Heart left ventricle (tissue), 16 donors: ENCODE data around the gene SRY. TPM values are rescaled to one million over a fixed set of nuclear protein-coding genes. Genes with fewer than 3 reads are reported as not detected.
"Not testable (repeated sequence)": the region's sequence is repeated elsewhere in the genome, so short reads cannot be mapped to it uniquely, and the experiment has no call there.

Experiments
- ATAC-seq, 4 donors: fragments of 200-7000 bp; cut with Tn5 transposase; one replicate each; pipeline ENCODE4 v1.9.1; 2020 to 2022; ENCODE audit warnings: moderate library complexity in 4 of 4, mild to moderate bottlenecking in 3 of 4, moderate number of reproducible peaks in 1 of 4
- DNase-seq, 5 donors: peaks; one replicate each; pipeline ENCODE4 v3.0.0-alpha.2; 2020
- H3K27ac ChIP-seq, 12 donors: fragments of 200-600 bp; sonication (generic) in 4 of 12; one replicate each; pipeline versions ENCODE4 v1.5.0 to v1.8.0; 2016 to 2022; ENCODE audit warnings: mild to moderate bottlenecking in 2 of 12
- H3K27me3 ChIP-seq, 9 donors: fragments of 200-600 bp; sonication (generic) in 2 of 9; one replicate each; pipeline versions ENCODE4 v1.5.1 to v1.8.0; 2016 to 2022; ENCODE audit warnings: mild to moderate bottlenecking in 3 of 9
- H3K36me3 ChIP-seq, 9 donors: fragments of 200-600 bp; sonication (generic) in 2 of 9; one replicate each; pipeline versions ENCODE4 v1.5.0 to v1.8.0; 2018 to 2022; ENCODE audit warnings: mild to moderate bottlenecking in 2 of 9
- H3K4me1 ChIP-seq, 12 donors: fragments of 200-600 bp; sonication (generic) in 4 of 12; one replicate each; pipeline versions ENCODE4 v1.5.0 to v1.8.0; 2016 to 2022; ENCODE audit warnings: mild to moderate bottlenecking in 3 of 12
- H3K4me3 ChIP-seq, 12 donors: fragments of 200-600 bp; sonication (generic) in 4 of 12; one replicate each; pipeline versions ENCODE4 v1.5.0 to v1.8.0; 2017 to 2022; ENCODE audit warnings: mild to moderate bottlenecking in 9 of 12, moderate library complexity in 4 of 12
- H3K9me3 ChIP-seq, 12 donors: fragments of 200-600 bp; sonication (generic) in 4 of 12; one replicate each; pipeline versions ENCODE4 v1.5.0 to v1.8.0; 2016 to 2022; ENCODE audit warnings: mild to moderate bottlenecking in 1 of 12
- CTCF ChIP-seq, 12 donors: fragments of 200-600 bp; sonication (generic) in 4 of 12; IDR thresholded peaks; one replicate each; pipeline versions ENCODE4 v1.5.0 to v1.8.0; 2018 to 2022; ENCODE audit warnings: antibody characterized with exemption in 12 of 12, mild to moderate bottlenecking in 5 of 12
- POLR2A ChIP-seq, 2 donors: fragments of 450-650 bp; IDR thresholded peaks; one replicate each; pipeline ENCODE4 v1.6.1; 2017; ENCODE audit warnings: antibody characterized with exemption in 2 of 2, mild to moderate bottlenecking in 2 of 2, moderate library complexity in 2 of 2
- WGBS, 4 donors: extraction: QIAGEN DNeasy Blood & Tissue Kit in 2 of 4; methylation state at CpG; one replicate each; pipeline versions ENCODE4 v1.1.5 to v1.1.7; 2013 to 2018; 5-methylcytosine and 5-hydroxymethylcytosine counted together
- intact Hi-C, 10 donors: fragments of 100-400 bp; cut with DNase I; formaldehyde crosslinking; loops; one replicate each; pipeline versions ENCODE4 v1.11.1 to v1.14.2; 2022
- polyA plus RNA-seq, 2 donors: library from polyadenylated mRNA; stranded (reverse); fragments of 200-250 nt; gene quantifications; one replicate each; pipeline ENCODE4 v1.2.3, GENCODE V29; 2013
- total RNA-seq, 9 donors: library from RNA; depleted of rRNA in 2 of 9; stranded (reverse); fragments of >200 nt in 2 of 9; fragmentation: NEBNext Ultra II Directional in 3 of 9; extraction: Animal tissue kit (Norgen Biotek cat#: 25700) in 3 of 9; gene quantifications; one replicate each; pipeline versions ENCODE4 v1.1.0 to v1.2.4, GENCODE V29; 2016 to 2023
- donor health status: ischemic (EF 13 %, LVEDD 7.1; RV severe dilation, severe dysfunction).
- donor health status: healthy with polysubstance abuse.
- donor health status: DM: no; HTN: yes; CAD: no.
- donor health status: DM: no; HTN: no; CAD: no.
- donor health status: ischemic (EF 25% LVEDD 6.9; RV normal size, moderate dysfunction).
- donor health status: ischemic (EF 25% LVEDD 5.7; RV mildly dilated, moderate dysfunction).
- donor health status: healthy.
- donor health status: DM: yes; HTN: yes; CAD: no.
- donor health status: ischemic (EF 35%, LVEDD 5.7; RV mildly dilated, moderate dysfunction).
- donor health status: nonischemic (EF 11% LVEDD 7.7; RV severe dilation, severe dysfunction).
- donor health status: DM: yes; HTN: yes; CAD: no.
- donor health status: PGD.
- donor health status: ischemic (EF 29% LVEDD 5.4; RV normal size, mild dysfunction).
- donor health status: nonischemic (EF 23%, LVEDD 6.1; RV moderate dilation, normal function).

Gene SRY
- total and polyA plus RNA-seq, 11 donors = not detected

GRCh38 chrY:2824471-2824870 lies 37.0 kb upstream of the SRY start:
- no peak for DNase-seq
- Histone ChIP-seq H3K27me3 (peaks cover 0 to under 1% (median 0%) of the 10 kb centered on the region in 9 donors), H3K9me3 (no peaks in the 10 kb centered on the region), H3K4me1 (no peaks in the 10 kb centered on the region), H3K36me3 (no peaks in the 10 kb centered on the region), H3K4me3 (no peak overlapping the region), H3K27ac (no peak overlapping the region)
- TF ChIP-seq CTCF (IDR thresholded peaks at IDR 0.05) (no peak), POLR2A (IDR thresholded peaks at IDR 0.05) (no peak)
- ATAC-seq = no peak
- 13 to 15% methylated on average over 3 of the region's 3 CpGs; no CpG with 5 or more reads in 2 of the 4 donors for WGBS, 4 donors
- intact Hi-C loops = no loop called here

GRCh38 chrY:2817146-2817896 lies 29.8 kb upstream of the SRY start:
- H3K27me3 ChIP-seq, intact Hi-C loops, H3K4me3 ChIP-seq, ATAC-seq, DNase-seq, H3K4me1 ChIP-seq, H3K36me3 ChIP-seq, H3K27ac ChIP-seq, H3K9me3 ChIP-seq: not testable (repeated sequence)
- 89% methylated on average over 10 of the region's 10 CpGs; no CpG with 5 or more reads in 2 of the 4 donors for WGBS, 4 donors

- Histone ChIP-seq H3K9me3 (no peaks in the 10 kb centered on the region), H3K4me1 (no peaks in the 10 kb centered on the region), H3K36me3 (no peaks in the 10 kb centered on the region), H3K27me3 (no peaks in the 10 kb centered on the region), H3K27ac (no peak overlapping the region), H3K4me3 (no peak overlapping the region)
- intact Hi-C loops = no loop called here
- ATAC-seq (no peak), DNase-seq (no peak)
- WGBS, 4 donors = 20 to 24% methylated on average over 2 of the region's 2 CpGs; no CpG with 5 or more reads in 2 of the 4 donors
- peak in 6 of 12 donors; percentile 9 to 35 (median 28) for TF ChIP-seq CTCF (IDR thresholded peaks at IDR 0.05)
- no peak for TF ChIP-seq POLR2A (IDR thresholded peaks at IDR 0.05)
Measured at GRCh38 chrY:2800246-2800645, 12.8 kb upstream of the SRY start.

GRCh38 chrY:2797991-2798390 lies 10.5 kb upstream of the SRY start:
- Histone ChIP-seq H3K4me3 (no peak overlapping the region), H3K36me3 (no peaks in the 10 kb centered on the region), H3K4me1 (no peaks in the 10 kb centered on the region), H3K9me3 (no peaks in the 10 kb centered on the region), H3K27ac (no peak overlapping the region), H3K27me3 (no peaks in the 10 kb centered on the region)
- DNase-seq (no peak), ATAC-seq (no peak)
- intact Hi-C loops = no loop called here
- TF ChIP-seq POLR2A (IDR thresholded peaks at IDR 0.05) (no peak), CTCF (IDR thresholded peaks at IDR 0.05) (no peak)
